HG03025 (cell line): ENCODE data around the gene RFX6.

Source experiments
- ATAC-seq: cut with Tn5 transposase; IDR thresholded peaks from one replicate; pipeline ENCODE4 v1.9.1; 2021; ENCODE audit warnings: mild to moderate bottlenecking, moderate library complexity; ENCODE audit not compliant: unreplicated experiment, low FRiP score

Gene RFX6

GRCh38 chr6:116888732-116889360 lies 11.8 kb downstream of the RFX6 start:
- no peak for ATAC-seq

- ATAC-seq: no peak
These were observed 17.6 kb downstream of the RFX6 start for GRCh38 chr6:116894669-116895068.

DNA sequence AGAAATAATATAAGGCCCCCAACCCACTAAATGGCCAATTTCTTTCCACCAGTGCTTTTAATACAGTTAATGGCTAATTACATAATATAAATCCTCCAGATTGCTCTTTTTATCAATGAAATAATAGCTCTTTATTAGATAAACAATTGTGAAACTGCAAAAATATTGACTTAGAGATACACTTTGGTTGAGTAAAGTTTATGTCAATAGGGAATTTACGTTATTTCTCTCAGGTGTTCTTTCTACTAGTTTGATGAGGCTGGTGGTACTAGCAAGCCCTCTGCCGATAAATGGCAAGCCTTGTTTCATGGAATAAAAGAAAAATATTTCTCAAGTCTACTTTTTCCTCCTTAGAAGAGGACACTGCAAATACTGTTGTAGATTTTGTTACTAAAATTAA lies 18.9 kb downstream of the RFX6 start:
- ATAC-seq: no peak

GRCh38 chr6:116902634-116903033 lies 25.6 kb downstream of the RFX6 start:
- ATAC-seq: no peak

DNA sequence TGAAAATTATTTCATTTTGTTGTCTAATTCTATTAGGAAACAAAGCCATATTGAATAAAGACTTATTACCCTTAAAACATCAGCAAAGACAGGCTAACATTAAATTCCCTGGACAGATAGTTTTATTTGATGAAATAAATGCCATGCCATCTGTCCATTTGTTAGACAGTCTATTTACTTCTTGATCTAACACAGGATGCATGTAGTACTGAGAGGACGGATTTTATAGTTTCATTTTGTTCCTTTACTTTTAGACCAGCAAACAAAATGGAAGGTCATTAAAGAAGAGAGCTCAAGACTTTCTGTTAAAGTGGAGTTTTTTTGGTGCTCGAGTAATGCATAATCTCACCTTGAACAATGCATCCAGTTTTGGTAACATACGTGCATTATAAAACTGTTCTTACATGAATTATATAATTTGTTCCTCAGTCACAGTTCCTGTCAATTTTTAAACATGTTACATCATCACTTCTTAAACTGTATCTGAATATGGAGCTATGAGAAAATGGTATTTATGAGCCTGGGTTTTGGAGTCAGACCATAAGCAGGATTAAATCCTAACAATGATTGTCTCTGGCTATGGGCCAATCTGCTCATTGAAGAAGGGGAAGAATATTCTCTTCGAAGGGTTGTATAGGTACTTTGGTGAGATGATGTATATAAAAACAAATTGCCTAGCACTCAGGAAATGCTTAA lies 46.0 kb downstream of the RFX6 start:
- no peak for ATAC-seq

- no peak for ATAC-seq
These were observed 47.2 kb downstream of the RFX6 start for GRCh38 chr6:116924245-116924644.

DNA sequence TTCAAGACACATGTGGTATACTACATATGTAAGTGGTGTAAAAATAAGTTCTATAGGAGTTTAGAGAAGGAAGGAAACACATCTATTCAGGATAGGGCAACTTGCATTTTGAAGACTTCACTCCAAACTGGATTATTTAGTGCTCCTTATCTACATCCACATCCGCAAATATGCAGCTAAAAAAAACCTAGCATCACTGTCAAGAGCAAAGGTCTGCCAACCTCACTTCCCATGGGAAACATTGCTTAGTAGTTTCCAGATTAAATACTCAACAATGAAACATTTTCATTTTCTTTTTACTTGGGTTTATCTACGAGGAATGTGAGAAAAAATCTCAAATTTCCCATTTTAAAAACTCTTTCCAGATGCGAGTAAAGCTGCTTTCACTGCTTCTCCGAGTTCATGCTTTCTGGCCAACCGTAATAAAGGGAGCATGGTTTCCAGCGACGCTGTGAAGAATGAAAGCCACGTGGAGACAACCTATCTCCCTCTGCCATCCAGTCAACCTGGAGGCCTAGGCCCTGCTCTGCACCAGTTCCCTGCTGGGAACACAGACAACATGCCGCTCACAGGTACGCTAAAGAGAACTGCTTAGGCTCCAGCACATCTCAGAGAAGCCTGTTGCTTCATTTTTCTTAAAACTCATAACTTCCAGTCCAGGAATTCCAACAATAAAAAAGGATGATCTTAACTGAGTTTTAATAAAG lies 48.2 kb downstream of the RFX6 start:
- ATAC-seq: no peak

- no peak for ATAC-seq
These were observed 51.6 kb downstream of the RFX6 start for GRCh38 chr6:116928677-116929076.

DNA sequence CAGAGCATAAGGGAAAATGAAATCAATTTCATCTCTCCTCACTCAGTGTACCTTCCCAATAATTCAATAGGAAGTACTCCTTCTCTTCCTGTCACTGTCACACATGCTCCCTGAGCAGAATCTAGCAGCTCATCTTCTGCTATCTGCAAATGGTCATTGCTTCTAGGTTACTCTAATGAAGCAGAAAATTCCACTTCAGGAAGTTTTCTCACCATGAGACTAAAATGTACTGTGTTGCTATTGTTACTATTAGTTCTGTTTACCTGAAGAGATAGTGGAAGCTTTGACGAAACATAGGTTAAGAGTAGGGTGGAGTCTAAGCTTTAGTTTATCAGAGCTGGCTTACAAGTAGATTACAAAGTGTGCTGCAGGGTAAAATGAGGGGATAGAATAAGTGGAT lies 52.8 kb downstream of the RFX6 start:
- ATAC-seq: no peak

- ATAC-seq: no peak
These were observed 54.4 kb downstream of the RFX6 start for GRCh38 chr6:116931456-116931855.

- ATAC-seq: no peak
These were observed 55.5 kb downstream of the RFX6 start for GRCh38 chr6:116932496-116932895.

- ATAC-seq: no peak
These were observed 56.4 kb downstream of the RFX6 start for GRCh38 chr6:116933485-116933884.

- no peak for ATAC-seq
These were observed 61.3 kb downstream of the RFX6 start for GRCh38 chr6:116938305-116938704.

GRCh38 chr6:116941727-116942126 lies 64.7 kb downstream of the RFX6 start:
- no peak for ATAC-seq

DNA sequence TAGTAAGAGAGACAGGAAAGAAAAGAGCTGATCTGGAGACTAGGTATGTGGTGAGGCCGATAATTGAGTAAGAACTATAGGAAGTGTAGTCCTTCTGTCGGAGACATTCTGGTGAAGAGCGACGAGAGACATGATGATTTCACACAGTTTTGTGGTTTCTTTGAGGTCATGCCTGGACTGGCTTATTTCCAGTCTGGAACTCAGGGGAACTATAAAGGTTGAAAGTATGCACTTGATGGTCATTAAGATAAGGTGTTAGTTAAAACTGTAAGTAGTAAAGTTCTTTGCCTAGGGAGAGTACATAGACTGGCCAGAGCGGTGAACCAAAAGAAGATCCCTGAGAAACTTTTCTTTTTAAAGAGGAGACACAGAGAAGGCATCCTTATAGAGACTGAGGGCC lies 68.8 kb downstream of the RFX6 start:
- no peak for ATAC-seq

DNA sequence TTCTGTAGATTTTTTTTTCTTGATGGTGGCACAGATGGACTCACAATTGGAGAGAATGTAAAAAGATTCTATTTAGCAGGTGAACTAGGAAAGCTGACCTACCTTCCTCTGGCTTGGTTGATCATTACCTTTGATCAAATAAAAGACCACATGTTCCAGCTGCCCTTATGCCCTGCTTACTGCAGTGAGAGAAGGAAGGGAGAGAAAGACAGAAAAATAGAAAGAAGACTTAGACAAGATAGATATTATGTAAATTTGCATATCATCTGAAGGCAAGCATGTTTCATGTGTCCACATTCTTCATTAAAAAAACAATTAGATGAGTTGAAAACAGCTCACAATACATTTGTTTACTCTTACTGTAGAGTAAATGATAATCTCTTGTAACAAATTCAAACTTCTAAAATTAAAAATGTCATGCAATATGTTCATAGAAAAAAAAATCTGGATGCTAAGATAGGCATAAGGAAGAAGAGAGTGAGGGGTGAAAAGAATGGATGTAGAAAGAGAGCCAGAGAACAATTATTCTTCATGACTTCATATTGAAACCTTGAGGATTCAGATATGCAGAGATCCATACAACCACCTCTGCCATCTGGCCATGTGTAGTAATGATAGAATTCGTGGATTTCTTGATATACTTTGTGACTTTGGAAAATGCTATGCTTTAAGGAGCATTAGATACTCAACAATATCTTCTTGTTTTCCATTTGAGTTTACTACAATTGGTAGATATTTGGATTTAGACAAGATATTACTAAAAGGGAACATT lies 71.7 kb downstream of the RFX6 start:
- ATAC-seq: no peak

DNA sequence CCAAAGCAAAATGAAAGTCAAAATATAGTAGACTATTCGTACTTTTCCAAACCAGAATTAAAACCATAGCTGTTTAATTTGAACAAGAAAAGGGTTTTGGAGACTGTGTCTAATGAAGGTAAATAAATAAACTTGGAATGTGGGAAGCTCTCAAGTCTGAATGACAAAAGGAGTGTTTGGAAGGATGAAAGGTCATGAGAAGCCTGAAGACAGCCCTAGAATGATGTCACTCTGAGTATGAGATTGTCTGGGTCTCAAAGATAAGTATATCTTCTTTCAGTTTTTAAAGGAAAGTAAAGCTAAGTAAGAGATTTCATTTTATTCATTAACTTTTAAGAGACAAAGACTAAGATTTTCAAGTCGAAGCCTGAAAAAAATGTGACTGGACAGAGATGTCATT lies 72.9 kb downstream of the RFX6 start:
- no peak for ATAC-seq

- ATAC-seq: no peak
These were observed 77.3 kb downstream of the RFX6 start for GRCh38 chr6:116954335-116954734.

DNA sequence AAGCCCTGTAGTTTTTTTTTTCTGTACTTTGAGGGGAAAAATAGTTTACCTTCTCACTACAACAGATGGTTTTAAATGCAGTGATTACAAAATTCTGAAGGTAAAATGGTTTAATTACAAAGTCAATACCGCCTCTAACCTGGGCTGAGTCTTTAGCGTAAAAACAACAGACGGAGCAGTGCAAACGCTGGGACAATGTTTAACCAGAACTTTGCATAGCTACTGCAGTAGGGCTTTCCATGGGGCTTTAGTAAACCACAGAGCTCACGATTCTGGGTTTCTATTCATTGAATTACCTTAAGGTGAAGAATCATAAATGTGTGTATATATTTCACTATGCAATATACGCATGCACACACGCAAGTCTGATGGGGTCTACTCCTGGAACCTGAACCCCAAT lies 77.9 kb downstream of the RFX6 start:
- ATAC-seq: no peak

DNA sequence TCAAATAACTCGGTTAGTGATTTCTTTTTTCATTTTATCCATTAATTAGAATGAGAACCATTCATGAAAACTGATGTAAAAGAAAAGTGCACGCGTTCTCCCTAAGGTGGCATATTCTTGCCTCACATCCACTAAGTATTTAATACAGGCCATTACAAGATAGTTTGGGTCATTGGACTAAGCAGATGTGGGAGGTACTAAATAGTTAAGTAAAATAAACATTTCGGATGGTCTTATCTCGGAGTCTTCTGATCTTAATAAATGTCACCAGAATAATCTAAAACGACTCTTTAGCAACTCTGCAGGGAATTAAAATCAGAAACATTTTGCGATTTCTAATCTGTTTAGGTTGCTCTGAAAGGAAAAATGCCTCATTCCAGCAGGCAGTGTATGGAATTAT lies 78.7 kb downstream of the RFX6 start:
- ATAC-seq: no peak

DNA sequence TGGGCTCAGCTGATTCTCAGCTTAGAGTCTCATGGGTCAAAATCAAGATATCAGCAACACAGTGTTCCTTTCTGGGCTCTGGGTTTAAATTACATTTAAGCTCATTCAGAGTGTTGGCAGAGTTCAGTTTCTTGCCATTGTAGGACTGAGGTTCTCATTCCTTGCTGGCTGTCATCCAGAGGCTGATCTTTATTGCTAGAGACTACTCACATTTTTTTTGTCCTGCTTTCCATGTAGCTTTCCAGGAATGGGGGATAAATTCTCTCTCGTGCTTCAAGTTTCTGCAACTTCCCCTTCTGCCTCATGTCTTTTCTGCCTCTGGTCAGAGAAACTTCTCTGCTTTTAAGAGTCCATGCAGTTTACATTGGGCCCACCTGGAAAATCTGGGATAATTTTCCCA lies 86.9 kb downstream of the RFX6 start:
- ATAC-seq: no peak
